Measurements from ENCODE around the gene PPARG.

PPARG gene

DNA sequence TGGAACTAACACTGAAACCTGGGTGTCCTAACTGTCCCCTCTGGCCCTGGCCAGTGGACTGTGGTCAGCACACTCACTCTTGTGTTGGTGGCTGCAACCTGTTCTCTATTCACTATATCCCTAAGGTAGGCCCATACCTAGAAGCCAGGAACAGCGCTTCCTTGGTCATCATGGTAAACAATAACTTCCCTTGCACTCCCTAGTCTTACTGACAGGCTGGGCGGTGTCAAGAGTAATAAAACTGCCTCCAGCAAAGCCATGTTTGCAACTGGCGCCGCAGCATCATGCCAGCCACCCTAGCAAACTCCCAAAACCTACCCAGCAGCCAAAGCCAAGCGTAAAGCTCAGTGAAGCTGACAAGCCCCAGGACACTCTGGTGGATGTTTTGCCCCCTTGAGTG is 132.3 kb downstream of the PPARG start:
- DNase-seq: no peak

DNA sequence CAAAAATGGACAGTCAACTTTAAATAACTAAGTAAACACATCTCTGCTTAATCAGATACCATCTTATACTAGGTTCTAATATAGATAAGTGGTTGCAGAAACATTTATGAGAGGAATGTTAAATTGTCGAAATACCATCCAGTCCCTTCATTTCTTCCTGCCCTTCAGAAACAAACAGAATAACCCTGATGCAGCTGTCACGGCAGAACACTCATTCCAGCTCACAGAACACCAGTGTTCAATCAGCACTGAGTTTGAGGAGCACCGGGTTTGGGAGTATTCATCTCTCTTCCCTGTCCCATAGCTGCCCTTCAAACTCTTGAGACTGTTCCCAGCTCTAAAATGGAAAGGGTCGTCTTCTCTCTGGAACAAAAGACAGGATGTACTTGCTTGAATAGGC is 134.3 kb downstream of the PPARG start:
- DNase-seq: no peak

- DNase-seq: no peak
These were observed 135.2 kb downstream of the PPARG start for GRCh38 chr3:12423918-12424630.

DNA sequence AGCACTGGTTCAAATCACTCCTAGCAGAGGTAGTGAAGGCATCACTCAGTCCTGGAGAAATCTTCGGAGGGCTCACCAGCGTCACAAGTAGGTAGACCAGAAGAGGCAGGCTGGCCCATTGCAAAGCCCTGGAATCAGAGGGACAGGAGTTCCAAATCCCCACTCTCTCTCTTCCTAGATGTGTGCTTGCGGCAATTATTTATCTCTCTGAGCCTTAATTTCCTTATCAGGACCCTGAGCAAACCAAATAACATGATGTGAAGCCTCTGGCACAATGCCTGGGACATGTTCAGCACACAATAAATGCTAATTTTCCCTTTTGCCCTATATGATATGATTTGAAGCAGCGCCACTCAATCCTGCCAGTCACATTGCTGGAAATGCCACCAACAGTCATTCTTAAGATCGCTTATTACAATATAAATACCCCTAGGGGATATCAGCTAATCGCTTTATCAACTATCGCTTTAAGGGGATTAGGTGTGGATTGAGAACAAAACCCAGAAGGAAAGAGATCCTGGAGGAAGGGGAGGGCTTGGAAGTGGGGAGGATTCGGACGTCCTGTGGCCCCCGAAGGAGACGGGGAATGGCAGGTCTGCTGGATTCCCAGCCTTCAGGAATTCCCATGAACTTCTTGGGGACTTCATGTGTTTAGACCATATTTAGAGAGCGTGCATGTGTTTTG is 135.9 kb downstream of the PPARG start:
- DNase-seq: no peak

DNA sequence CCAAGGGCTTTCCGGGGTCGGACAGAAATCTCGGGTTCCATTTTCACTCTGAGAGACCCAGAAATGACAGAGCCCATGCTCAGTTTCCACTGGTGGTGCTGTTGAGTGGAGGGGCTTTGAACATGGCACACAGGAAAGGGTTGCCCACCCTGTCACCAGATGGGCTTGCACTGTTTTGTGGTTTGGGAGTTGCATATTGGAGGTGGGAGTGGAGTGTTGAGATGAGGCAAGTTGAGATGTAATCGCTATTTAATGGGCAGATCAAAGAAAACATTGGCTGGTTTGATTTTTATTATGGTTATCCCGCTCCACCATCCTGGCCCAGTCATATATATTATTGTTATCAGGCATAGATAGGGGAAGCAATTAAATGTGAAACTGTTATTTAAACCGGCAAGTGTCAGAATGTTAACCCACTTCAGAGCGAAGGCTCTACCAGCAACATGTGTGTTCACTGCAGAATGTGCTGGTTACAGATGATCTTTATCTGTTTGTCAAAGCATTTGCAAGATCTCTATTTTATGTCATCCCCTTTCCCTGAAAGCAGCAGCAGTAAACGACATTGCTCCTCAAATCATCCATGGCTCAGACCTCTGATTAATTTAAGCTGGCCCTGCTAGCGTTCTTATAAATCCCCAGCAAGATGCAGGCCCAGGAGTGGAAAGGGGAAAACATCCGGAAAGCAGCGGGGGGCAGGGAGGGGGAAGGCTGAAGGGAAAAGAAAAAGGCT is 137.1 kb downstream of the PPARG start:
- no peak for DNase-seq

GRCh38 chr3:12427551-12427950 is 138.7 kb downstream of the PPARG start:
- no peak for DNase-seq

DNA sequence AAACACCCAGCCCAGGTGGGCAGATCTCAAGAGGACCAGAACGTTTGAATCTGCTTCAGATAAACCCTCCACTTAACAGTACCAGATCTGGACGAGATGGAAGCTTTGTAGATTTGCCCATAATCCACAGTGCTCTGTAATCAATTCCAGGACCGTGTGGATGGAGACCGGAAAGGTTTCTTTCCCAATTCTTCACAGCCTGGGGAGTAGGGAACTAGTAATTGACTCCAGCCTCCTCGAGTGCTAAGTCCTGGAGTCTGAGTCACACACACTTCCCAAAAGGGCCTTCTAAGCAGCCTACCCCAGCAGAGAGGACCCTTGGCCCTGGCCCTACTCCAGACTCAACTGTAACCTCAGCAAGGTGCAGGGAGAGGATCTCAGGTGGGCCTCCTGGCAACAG is 139.3 kb downstream of the PPARG start:
- no peak for DNase-seq

DNA sequence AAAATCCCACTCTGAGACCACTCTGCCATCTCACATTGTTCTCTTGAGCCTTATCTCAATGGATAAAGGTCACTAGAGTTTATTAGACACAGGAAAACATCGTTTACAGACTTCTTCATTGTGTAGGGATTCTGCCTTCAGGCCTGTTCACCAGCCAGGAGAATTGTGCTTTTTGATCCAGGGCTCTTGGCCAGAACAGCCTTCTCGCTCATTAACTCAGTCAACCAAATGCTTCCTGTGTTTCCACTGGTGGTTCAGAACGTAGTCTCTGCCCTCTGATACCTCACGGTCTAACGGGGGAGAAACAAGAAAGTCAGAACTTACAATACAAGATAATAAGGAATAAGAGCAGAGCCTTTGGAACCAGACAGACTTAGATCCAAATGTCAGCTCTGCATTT is 141.2 kb downstream of the PPARG start:
- no peak for DNase-seq

GRCh38 chr3:12433823-12434222 is 145.0 kb downstream of the PPARG start:
- no peak for DNase-seq

DNA sequence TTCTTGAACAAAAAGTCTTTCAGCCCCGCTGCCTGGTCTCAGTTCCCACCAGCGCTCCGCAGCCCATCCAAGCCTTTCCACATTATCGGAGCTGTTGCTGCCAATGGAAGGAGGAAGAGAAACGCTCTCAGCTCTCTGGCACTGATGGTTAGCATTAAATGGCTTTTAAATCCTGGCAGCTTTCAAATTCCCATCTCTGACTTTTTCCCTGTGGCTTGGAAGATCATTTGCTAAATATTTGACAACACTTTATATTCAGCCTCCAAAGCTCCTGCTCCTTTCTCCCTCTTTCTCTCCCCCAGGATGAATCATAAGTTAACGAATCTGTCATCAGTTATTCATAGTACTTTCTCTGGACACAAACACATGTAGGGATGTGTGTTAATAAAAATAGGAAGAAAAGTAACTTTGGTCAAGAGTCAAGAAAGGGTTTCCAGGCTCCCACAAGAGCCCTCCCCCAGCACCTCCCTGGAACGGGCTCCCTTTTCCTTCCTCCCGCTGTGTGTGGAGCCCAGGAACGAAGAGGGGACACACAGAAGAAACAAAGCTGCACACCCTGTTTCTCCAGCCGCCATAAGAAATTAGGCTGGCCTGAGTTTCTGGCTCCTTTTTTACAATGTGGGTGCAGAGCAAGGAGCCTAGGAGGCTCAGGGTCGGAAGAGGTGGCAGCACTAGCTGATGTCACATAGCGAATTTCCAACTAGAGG is 147.8 kb downstream of the PPARG start:
- no peak for DNase-seq

DNA sequence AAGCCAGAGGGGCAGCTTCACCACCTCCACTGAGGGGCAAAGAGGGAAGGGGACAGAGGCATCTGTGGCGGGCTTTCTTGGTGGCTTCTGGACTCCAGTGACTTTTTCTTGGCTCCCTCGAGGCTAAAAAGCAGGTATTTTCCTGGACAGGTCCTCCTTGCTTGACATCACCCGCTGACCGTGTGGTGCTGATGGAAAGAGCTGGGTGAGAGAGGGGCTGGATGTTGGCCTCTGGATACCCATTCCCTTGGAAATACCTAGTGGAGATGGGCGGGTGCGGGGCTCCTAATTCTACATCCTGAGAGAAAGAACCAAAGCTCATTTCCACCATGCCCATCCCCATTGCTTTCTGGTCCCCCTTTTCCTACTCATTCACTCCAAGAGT is 148.3 kb downstream of the PPARG start:
- no peak for DNase-seq

DNA sequence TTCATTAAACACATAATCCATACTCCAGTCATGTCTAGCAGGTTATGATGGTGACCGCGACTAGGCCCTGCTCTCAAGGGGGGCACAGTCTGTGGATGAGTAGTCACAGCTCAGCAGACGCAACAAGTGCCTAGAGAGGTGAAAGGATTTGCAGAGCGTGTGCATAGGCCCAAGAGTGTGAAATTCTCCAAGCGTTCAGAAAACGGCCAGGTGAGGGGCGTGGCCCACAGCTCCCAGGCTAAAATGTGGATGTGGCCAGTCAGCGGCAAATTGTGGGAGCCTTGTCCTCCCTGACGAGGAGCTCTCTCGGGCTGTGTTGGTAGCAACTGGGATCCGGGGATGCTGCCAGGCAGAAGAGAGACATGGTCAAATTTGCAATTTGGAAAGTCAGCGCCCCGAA is 149.0 kb downstream of the PPARG start:
- DNase-seq: no peak

DNA sequence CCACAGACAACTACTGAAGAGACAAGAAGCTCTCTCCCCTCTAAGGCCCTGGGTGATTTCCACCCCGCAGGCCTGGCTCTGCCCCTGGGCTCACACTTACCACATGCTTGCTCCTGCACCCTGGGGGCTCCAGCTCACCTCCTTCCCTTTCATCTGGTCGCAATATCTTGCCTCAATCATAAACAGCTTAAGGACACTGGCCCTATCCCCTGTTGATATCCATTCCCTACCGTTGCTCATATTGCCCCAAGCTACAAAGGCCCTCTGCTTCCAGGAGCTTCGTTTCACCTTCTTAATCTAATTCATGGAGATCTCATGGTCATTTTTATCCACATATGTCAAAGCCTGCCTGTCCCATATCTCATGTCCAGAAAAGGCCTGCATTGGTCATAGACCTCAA is 149.4 kb downstream of the PPARG start:
- DNase-seq: no peak

- no peak for DNase-seq
These were observed 150.5 kb downstream of the PPARG start for GRCh38 chr3:12439161-12439940.

DNA sequence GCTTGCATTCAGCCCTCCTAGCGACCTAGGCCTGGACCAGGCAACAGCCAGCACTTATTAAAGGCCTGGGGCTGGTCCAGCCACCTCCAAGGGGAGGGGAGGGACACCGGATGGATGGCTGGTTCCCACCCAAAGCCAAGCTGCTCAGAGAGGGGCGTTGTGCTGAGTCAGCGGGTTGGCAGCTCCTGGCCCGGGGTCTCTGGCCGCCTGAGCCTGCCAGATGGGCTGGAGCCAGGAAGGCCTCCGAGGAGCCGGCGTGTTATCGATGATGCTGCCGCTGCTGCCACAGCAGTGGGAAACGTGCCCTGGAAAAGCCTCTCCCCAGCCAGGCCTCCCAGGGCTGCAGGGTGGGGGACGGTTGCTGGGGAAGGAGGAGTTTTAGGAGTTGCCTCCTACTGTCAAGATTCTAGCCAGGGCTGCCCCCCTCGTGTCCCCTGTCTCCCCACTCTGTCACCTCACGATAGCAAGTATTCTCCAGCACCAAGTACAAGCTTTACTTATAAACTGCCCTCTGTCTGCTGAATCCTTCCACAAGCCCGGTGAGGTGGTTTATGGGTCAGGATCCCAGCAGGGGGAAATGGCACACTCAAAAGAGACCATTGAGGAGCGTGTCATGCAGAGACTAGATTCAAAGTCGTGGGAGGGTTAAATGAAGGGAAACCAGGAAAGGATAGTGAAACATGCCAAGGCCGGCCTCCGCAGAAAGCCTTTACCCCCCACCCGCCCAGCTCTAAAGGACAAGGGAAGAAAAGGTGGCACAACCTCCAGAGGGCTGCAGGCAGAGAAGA is 152.3 kb downstream of the PPARG start:
- no peak for DNase-seq

- DNase-seq: no peak
These were observed 154.0 kb downstream of the PPARG start for GRCh38 chr3:12442654-12443501.

DNA sequence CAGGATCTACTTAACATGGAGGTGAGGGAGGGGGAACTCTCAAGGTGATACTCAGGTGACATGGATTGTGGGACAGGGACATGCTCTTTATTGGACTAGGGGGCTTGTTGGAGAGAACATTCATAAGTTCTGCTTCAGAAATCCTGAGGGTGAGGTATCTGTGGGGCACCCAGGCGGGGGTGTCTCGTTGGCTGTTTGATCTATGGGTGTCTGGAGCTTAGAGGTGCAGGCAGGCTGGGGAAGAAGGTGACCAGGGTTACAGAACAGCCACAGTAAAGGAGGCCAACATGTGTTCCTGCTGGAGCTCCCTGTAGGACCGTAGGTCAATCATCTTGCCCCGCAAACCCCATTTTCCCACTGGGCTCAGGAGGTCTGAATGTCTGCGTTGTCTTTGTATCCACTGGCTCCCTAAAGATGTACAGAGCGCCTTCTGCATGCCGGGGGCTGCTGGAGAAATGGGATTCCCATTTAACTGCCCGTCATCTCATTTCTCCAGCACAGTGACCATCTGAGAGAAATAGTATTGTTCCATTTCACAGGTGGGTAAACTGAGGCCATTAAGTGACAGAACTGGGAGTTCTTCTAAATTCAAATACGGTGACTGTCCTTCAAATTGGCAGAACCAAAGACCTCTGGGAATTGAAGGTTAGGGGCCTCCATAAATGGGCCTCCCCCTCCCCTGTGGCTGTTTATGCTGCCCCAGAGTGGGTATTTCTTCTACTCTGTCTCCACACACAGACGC is 155.1 kb downstream of the PPARG start:
- DNase-seq: no peak

GRCh38 chr3:12444582-12445471 is 156.0 kb downstream of the PPARG start:
- DNase-seq: no peak

All from NCI-H2107 (cell line).